Suprapubic skin (tissue), 4 donors: ENCODE results near the gene FMNL1. TPM values are rescaled to one million over a fixed set of nuclear protein-coding genes. Genes with fewer than 3 reads are reported as not detected.

Experiments
- DNase-seq, 2 donors: peaks; one replicate each; pipeline ENCODE4 v3.0.0-alpha.2; 2019; ENCODE audit warnings: low spot score in 2 of 2
- H3K27ac ChIP-seq: fragments of 200-600 bp; sonication (generic); one replicate; pipeline ENCODE4 v1.5.1; 2019
- H3K27me3 ChIP-seq: fragments of 200-600 bp; sonication (generic); one replicate; pipeline ENCODE4 v1.5.1; 2019
- H3K36me3 ChIP-seq: fragments of 200-600 bp; sonication (generic); one replicate; pipeline ENCODE4 v1.5.1; 2019
- H3K4me1 ChIP-seq: fragments of 200-600 bp; sonication (generic); one replicate; pipeline ENCODE4 v1.5.1; 2019
- H3K4me3 ChIP-seq: fragments of 200-600 bp; sonication (generic); one replicate; pipeline ENCODE4 v1.5.1; 2019; ENCODE audit warnings: mild to moderate bottlenecking
- H3K9me3 ChIP-seq: fragments of 200-600 bp; sonication (generic); one replicate; pipeline ENCODE4 v1.5.1; 2019
- EP300 ChIP-seq: sonication (generic); formaldehyde crosslinking; IDR thresholded peaks from one replicate; pipeline ENCODE4 v1.6.1; 2017; ENCODE audit warnings: antibody characterized with exemption
- POLR2A ChIP-seq, 2 donors: fragments of 450-650 bp; IDR thresholded peaks; one replicate each; pipeline ENCODE4 v1.6.1; 2017; ENCODE audit warnings: antibody characterized with exemption in 2 of 2, mild to moderate bottlenecking in 2 of 2, moderate library complexity in 2 of 2
- POLR2AphosphoS5 ChIP-seq, 3 donors: sonication (generic); formaldehyde crosslinking; IDR thresholded peaks; one replicate each; pipeline ENCODE4 v1.6.1; 2017; ENCODE audit warnings: antibody characterized with exemption in 3 of 3
- WGBS: methylation state at CpG from one replicate; pipeline ENCODE4 v1.1.5; 2018; 5-methylcytosine and 5-hydroxymethylcytosine counted together
- total RNA-seq, 4 donors: library from RNA; depleted of rRNA; stranded (reverse); fragments of >200 nt; gene quantifications; one replicate each; pipeline ENCODE4 v1.1.0, GENCODE V29; 2016
- TF ChIP-seq, protein P1 (sequence below), 2 donors: fragments of 200-600 bp in 1 of 2; fragments of 450-650 bp in 1 of 2; sonication (generic) in 1 of 2; IDR thresholded peaks; one replicate each; pipeline ENCODE4 v1.5.1; 2016 to 2019; ENCODE audit warnings: antibody characterized with exemption in 2 of 2, mild to moderate bottlenecking in 1 of 2, moderate library complexity in 1 of 2

The FMNL1 gene
- total RNA-seq, 4 donors from 2014 or later: 5.9 to 14.6 (median 8.0) TPM

DNA sequence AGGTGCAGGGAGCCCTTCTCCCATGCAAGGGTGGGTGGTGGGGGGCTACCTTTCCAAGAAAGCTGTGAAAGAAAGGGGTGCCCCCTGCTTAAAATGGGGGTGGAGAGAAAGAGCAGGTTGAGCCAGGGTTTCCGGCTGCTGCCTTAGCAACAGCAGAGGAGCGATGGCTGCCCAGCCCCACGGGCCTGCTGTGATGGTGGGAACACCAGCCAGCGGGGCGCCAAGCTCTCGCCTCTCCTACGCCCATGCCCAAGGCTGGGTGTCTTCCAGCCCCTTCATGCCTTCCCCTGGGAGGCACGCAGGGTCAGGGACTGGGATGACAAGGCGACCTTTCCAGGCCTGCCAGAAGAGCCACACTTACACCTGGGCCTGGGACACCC, 3.0 kb downstream of the FMNL1 start:
- Histone ChIP-seq H3K27ac (peak overlapping the region; percentile 79), H3K36me3 (no peaks in the 10 kb centered on the region), H3K9me3 (no peaks in the 10 kb centered on the region), H3K4me3 (peak overlapping the region; percentile 81), H3K27me3 (peaks cover 11% of the 10 kb centered on the region), H3K4me1 (peaks cover 85% of the 10 kb centered on the region)
- WGBS: 65% methylated on average over 9 of the region's 9 CpGs
- no peak for DNase-seq
- TF ChIP-seq, protein P1, sequence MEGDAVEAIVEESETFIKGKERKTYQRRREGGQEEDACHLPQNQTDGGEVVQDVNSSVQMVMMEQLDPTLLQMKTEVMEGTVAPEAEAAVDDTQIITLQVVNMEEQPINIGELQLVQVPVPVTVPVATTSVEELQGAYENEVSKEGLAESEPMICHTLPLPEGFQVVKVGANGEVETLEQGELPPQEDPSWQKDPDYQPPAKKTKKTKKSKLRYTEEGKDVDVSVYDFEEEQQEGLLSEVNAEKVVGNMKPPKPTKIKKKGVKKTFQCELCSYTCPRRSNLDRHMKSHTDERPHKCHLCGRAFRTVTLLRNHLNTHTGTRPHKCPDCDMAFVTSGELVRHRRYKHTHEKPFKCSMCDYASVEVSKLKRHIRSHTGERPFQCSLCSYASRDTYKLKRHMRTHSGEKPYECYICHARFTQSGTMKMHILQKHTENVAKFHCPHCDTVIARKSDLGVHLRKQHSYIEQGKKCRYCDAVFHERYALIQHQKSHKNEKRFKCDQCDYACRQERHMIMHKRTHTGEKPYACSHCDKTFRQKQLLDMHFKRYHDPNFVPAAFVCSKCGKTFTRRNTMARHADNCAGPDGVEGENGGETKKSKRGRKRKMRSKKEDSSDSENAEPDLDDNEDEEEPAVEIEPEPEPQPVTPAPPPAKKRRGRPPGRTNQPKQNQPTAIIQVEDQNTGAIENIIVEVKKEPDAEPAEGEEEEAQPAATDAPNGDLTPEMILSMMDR (IDR thresholded peaks at IDR 0.05): no peak
- TF ChIP-seq POLR2A (IDR thresholded peaks at IDR 0.05) (no peak), POLR2AphosphoS5 (IDR thresholded peaks at IDR 0.05) (no peak), EP300 (no peak)

DNA sequence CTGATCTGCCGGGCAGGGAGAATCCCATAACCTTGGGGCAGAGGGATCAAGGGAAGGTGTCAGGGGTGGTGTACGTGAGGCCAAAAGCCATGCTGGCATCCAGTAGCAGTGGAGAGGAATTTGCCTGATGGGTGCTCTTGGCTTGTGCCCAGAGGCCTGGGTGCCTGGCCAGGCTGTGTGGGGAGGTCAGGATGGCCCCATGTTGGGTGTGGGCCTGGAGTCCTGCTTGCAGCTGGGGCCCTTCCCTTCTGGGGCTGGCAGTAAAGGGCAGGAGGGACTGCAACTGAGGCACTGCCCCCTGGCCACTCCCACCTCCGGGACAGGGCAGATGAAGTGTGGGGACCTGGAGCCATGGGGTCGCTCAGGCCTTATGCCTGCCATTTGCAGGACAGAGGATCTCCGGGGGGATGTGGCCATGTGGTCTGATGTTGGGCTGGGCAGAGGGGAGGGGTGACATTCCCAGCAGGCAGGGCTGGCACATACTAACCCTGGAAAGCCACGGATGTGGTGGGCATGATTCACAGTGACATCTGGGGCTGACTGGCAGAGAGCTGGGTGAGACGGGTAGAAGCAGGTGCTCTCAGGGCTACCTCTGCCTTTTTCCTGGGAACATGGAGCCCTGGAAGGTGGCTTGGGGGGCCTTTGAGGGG, 3.5 kb downstream of the FMNL1 start:
- H3K27ac ChIP-seq: peak overlapping the region; percentile 79
- peaks cover 11% of the 10 kb centered on the region for H3K27me3 ChIP-seq
- H3K4me1 ChIP-seq: peaks cover 89% of the 10 kb centered on the region
- H3K4me3 ChIP-seq: peak overlapping the region; percentile 81
- TF ChIP-seq POLR2AphosphoS5 (IDR thresholded peaks at IDR 0.05) (no peak), POLR2A (IDR thresholded peaks at IDR 0.05) (no peak), EP300 (no peak)
- TF ChIP-seq, protein P1 (IDR thresholded peaks at IDR 0.05): no peak
- no peak for DNase-seq
- no peaks in the 10 kb centered on the region for H3K36me3 ChIP-seq
- WGBS: 58% methylated on average over 3 of the region's 7 CpGs
- no peaks in the 10 kb centered on the region for H3K9me3 ChIP-seq

- H3K4me3 ChIP-seq: peak overlapping the region; percentile 81
- peaks cover 8% of the 10 kb centered on the region for H3K27me3 ChIP-seq
- WGBS: 72% methylated on average over 3 of the region's 11 CpGs
- peaks cover 90% of the 10 kb centered on the region for H3K4me1 ChIP-seq
- H3K27ac ChIP-seq: peak overlapping the region; percentile 79
- no peaks in the 10 kb centered on the region for H3K36me3 ChIP-seq
- TF ChIP-seq POLR2AphosphoS5 (IDR thresholded peaks at IDR 0.05) (no peak), POLR2A (IDR thresholded peaks at IDR 0.05) (no peak), EP300 (no peak)
- TF ChIP-seq, protein P1 (IDR thresholded peaks at IDR 0.05): no peak
- no peaks in the 10 kb centered on the region for H3K9me3 ChIP-seq
- no peak for DNase-seq
Observed at GRCh38 chr17:45225964-45226530, 4.4 kb downstream of the FMNL1 start.

- no peaks in the 10 kb centered on the region for H3K9me3 ChIP-seq
- peaks cover 3% of the 10 kb centered on the region for H3K27me3 ChIP-seq
- H3K36me3 ChIP-seq: no peaks in the 10 kb centered on the region
- 67% methylated on average over 3 of the region's 3 CpGs for WGBS
- no peak for TF ChIP-seq POLR2AphosphoS5 (IDR thresholded peaks at IDR 0.05)
- TF ChIP-seq EP300: no peak
- TF ChIP-seq, protein P1 (IDR thresholded peaks at IDR 0.05): no peak
- TF ChIP-seq POLR2A (IDR thresholded peaks at IDR 0.05): no peak
- no peak for DNase-seq
- H3K4me1 ChIP-seq: peaks cover 90% of the 10 kb centered on the region
- peak overlapping the region; percentile 81 for H3K4me3 ChIP-seq
- H3K27ac ChIP-seq: peak overlapping the region; percentile 79
Observed at GRCh38 chr17:45226576-45226975, 4.9 kb downstream of the FMNL1 start.

GRCh38 chr17:45227101-45227925, 5.6 kb downstream of the FMNL1 start:
- Histone ChIP-seq H3K27ac (peak overlapping the region; percentile 79), H3K9me3 (no peaks in the 10 kb centered on the region), H3K4me1 (peaks cover 85% of the 10 kb centered on the region), H3K4me3 (peak overlapping the region; percentile 21), H3K36me3 (no peaks in the 10 kb centered on the region), H3K27me3 (no peaks in the 10 kb centered on the region)
- WGBS: 47% methylated on average over 8 of the region's 8 CpGs
- TF ChIP-seq EP300 (no peak), POLR2AphosphoS5 (IDR thresholded peaks at IDR 0.05) (no peak), POLR2A (IDR thresholded peaks at IDR 0.05) (no peak)
- TF ChIP-seq, protein P1 (IDR thresholded peaks at IDR 0.05): no peak
- no peak for DNase-seq
